ENCODE results near the gene RASGEF1B. TPM values are rescaled to one million over a fixed set of nuclear protein-coding genes. Genes with fewer than 3 reads are reported as not detected.

RASGEF1B gene
- total RNA-seq, 1 donor from 2014 or later, result 10.7 TPM

GRCh38 chr4:81395239-81395638 lies 76.5 kb downstream of the RASGEF1B start:
- H3K36me3 Mint-ChIP-seq (ENCODE audit: low read depth, unreplicated experiment), result no peaks in the 10 kb centered on the region
- no peak for TF ChIP-seq CTCF (IDR thresholded peaks at IDR 0.05; ENCODE audit: unreplicated experiment)
- peaks cover 4% of the 10 kb centered on the region for H3K4me1 Mint-ChIP-seq (ENCODE audit: unreplicated experiment)
- H3K9me3 Mint-ChIP-seq (ENCODE audit: unreplicated experiment), result no peaks in the 10 kb centered on the region
- no peak overlapping the region for H3K4me3 Mint-ChIP-seq (ENCODE audit: unreplicated experiment)
- H3K27me3 Mint-ChIP-seq (ENCODE audit: unreplicated experiment), result no peaks in the 10 kb centered on the region
- no peak for DNase-seq (ENCODE audit: low spot score)
- no peak overlapping the region for H3K27ac Mint-ChIP-seq (ENCODE audit: unreplicated experiment)

- no peak for DNase-seq (ENCODE audit: low spot score)
- peaks cover 4% of the 10 kb centered on the region for H3K4me1 Mint-ChIP-seq (ENCODE audit: unreplicated experiment)
- H3K36me3 Mint-ChIP-seq (ENCODE audit: low read depth, unreplicated experiment), result no peaks in the 10 kb centered on the region
- peaks cover 1% of the 10 kb centered on the region for H3K27me3 Mint-ChIP-seq (ENCODE audit: unreplicated experiment)
- no peak overlapping the region for H3K27ac Mint-ChIP-seq (ENCODE audit: unreplicated experiment)
- H3K4me3 Mint-ChIP-seq (ENCODE audit: unreplicated experiment), result no peak overlapping the region
- no peaks in the 10 kb centered on the region for H3K9me3 Mint-ChIP-seq (ENCODE audit: unreplicated experiment)
- TF ChIP-seq CTCF (IDR thresholded peaks at IDR 0.05; ENCODE audit: unreplicated experiment), result no peak
These were observed 79.5 kb downstream of the RASGEF1B start for GRCh38 chr4:81392164-81392563.

GRCh38 chr4:81389720-81390119 lies 82.0 kb downstream of the RASGEF1B start:
- H3K27ac Mint-ChIP-seq (ENCODE audit: unreplicated experiment), result no peak overlapping the region
- no peaks in the 10 kb centered on the region for H3K9me3 Mint-ChIP-seq (ENCODE audit: unreplicated experiment)
- no peak overlapping the region for H3K4me3 Mint-ChIP-seq (ENCODE audit: unreplicated experiment)
- peaks cover 4% of the 10 kb centered on the region for H3K4me1 Mint-ChIP-seq (ENCODE audit: unreplicated experiment)
- TF ChIP-seq CTCF (IDR thresholded peaks at IDR 0.05; ENCODE audit: unreplicated experiment), result no peak
- no peak for DNase-seq (ENCODE audit: low spot score)
- H3K36me3 Mint-ChIP-seq (ENCODE audit: low read depth, unreplicated experiment), result no peaks in the 10 kb centered on the region
- H3K27me3 Mint-ChIP-seq (ENCODE audit: unreplicated experiment), result peaks cover 1% of the 10 kb centered on the region

- H3K4me3 Mint-ChIP-seq (ENCODE audit: unreplicated experiment), result no peak overlapping the region
- no peaks in the 10 kb centered on the region for H3K36me3 Mint-ChIP-seq (ENCODE audit: low read depth, unreplicated experiment)
- no peaks in the 10 kb centered on the region for H3K4me1 Mint-ChIP-seq (ENCODE audit: unreplicated experiment)
- no peak for TF ChIP-seq CTCF (IDR thresholded peaks at IDR 0.05; ENCODE audit: unreplicated experiment)
- H3K27me3 Mint-ChIP-seq (ENCODE audit: unreplicated experiment), result peaks cover 2% of the 10 kb centered on the region
- no peaks in the 10 kb centered on the region for H3K9me3 Mint-ChIP-seq (ENCODE audit: unreplicated experiment)
- H3K27ac Mint-ChIP-seq (ENCODE audit: unreplicated experiment), result no peak overlapping the region
- no peak for DNase-seq (ENCODE audit: low spot score)
These were observed 91.3 kb downstream of the RASGEF1B start for GRCh38 chr4:81380437-81380836.

- no peak overlapping the region for H3K4me3 Mint-ChIP-seq (ENCODE audit: unreplicated experiment)
- no peaks in the 10 kb centered on the region for H3K4me1 Mint-ChIP-seq (ENCODE audit: unreplicated experiment)
- H3K36me3 Mint-ChIP-seq (ENCODE audit: low read depth, unreplicated experiment), result no peaks in the 10 kb centered on the region
- no peak overlapping the region for H3K27ac Mint-ChIP-seq (ENCODE audit: unreplicated experiment)
- no peak for TF ChIP-seq CTCF (IDR thresholded peaks at IDR 0.05; ENCODE audit: unreplicated experiment)
- DNase-seq (ENCODE audit: low spot score), result no peak
- peaks cover 2% of the 10 kb centered on the region for H3K27me3 Mint-ChIP-seq (ENCODE audit: unreplicated experiment)
- no peaks in the 10 kb centered on the region for H3K9me3 Mint-ChIP-seq (ENCODE audit: unreplicated experiment)
These were observed 93.3 kb downstream of the RASGEF1B start for GRCh38 chr4:81378386-81378785.

Measured in endothelial cell (in vitro differentiated cells).